Transverse colon (tissue), 4 donors: Measurements from ENCODE around the gene PRIMA1.

Source experiments
- EP300 ChIP-seq: sonication (generic); formaldehyde crosslinking; IDR thresholded peaks from one replicate; pipeline ENCODE4 v1.6.1; 2017; ENCODE audit warnings: antibody characterized with exemption, low read depth
- POLR2AphosphoS5 ChIP-seq, 3 donors: sonication (generic); formaldehyde crosslinking; IDR thresholded peaks; one replicate each; pipeline ENCODE4 v1.6.1; 2016; ENCODE audit warnings: antibody characterized with exemption in 3 of 3
- TF ChIP-seq, protein P1 (sequence below), 5 experiments: fragments of 200-600 bp in 3 of 5; fragments of 450-650 bp in 2 of 5; sonication (generic) in 3 of 5; IDR thresholded peaks; 1 replicate in 2 of 5; 2 replicates in 3 of 5; pipeline ENCODE4 v1.5.1; 2016 to 2017; ENCODE audit warnings: antibody characterized with exemption in 5 of 5, inconsistent platforms in 3 of 5, mild to moderate bottlenecking in 2 of 5, moderate library complexity in 1 of 5

- TF ChIP-seq, protein P1, sequence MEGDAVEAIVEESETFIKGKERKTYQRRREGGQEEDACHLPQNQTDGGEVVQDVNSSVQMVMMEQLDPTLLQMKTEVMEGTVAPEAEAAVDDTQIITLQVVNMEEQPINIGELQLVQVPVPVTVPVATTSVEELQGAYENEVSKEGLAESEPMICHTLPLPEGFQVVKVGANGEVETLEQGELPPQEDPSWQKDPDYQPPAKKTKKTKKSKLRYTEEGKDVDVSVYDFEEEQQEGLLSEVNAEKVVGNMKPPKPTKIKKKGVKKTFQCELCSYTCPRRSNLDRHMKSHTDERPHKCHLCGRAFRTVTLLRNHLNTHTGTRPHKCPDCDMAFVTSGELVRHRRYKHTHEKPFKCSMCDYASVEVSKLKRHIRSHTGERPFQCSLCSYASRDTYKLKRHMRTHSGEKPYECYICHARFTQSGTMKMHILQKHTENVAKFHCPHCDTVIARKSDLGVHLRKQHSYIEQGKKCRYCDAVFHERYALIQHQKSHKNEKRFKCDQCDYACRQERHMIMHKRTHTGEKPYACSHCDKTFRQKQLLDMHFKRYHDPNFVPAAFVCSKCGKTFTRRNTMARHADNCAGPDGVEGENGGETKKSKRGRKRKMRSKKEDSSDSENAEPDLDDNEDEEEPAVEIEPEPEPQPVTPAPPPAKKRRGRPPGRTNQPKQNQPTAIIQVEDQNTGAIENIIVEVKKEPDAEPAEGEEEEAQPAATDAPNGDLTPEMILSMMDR (IDR thresholded peaks at IDR 0.05), result no peak
- TF ChIP-seq POLR2AphosphoS5 (IDR thresholded peaks at IDR 0.05) (no peak), EP300 (no peak)
These were observed 72.1 kb downstream of the PRIMA1 start for GRCh38 chr14:93716002-93716745.
